HFF-Myc (cell line): ENCODE results near the gene NSD1.

Experiments
- DNase-seq: peaks from one replicate; pipeline ENCODE4 v3.0.0-alpha.2; 2011; ENCODE audit warnings: low read depth; ENCODE audit errors: extremely low read depth
- H3K4me3 ChIP-seq: replicated peaks from 2 replicates; pipeline ENCODE4 v1.5.1; 2011; ENCODE audit warnings: low read depth, mild to moderate bottlenecking, control low read depth, low read length
- CTCF ChIP-seq: IDR thresholded peaks from 2 replicates; pipeline ENCODE4 v1.5.1; 2012; ENCODE audit warnings: mild to moderate bottlenecking, low read depth, low read length, control low read depth; ENCODE audit errors: missing control alignments

NSD1 gene

DNA sequence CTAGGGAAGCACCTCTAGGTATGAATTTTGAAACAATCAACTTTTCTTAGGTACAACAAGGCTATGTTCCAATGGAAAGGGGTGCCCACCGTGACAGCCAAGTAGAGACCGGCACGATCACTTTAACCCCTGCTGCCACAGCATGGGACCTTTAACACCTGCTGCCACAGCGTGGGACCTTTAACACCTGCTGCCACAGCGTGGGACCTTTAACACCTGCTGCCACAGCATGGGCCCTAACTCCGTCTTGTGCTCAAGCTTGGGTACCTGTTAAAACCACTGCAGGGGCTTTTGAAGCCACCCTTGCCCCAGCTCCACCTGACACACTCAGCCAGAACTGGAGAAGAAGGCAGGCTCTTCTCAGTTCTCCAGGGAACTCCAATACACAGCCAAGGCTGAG lies 196.3 kb downstream of the NSD1 start:
- H3K4me3 ChIP-seq: no peak overlapping the region
- DNase-seq: no peak
- TF ChIP-seq CTCF: no peak

DNA sequence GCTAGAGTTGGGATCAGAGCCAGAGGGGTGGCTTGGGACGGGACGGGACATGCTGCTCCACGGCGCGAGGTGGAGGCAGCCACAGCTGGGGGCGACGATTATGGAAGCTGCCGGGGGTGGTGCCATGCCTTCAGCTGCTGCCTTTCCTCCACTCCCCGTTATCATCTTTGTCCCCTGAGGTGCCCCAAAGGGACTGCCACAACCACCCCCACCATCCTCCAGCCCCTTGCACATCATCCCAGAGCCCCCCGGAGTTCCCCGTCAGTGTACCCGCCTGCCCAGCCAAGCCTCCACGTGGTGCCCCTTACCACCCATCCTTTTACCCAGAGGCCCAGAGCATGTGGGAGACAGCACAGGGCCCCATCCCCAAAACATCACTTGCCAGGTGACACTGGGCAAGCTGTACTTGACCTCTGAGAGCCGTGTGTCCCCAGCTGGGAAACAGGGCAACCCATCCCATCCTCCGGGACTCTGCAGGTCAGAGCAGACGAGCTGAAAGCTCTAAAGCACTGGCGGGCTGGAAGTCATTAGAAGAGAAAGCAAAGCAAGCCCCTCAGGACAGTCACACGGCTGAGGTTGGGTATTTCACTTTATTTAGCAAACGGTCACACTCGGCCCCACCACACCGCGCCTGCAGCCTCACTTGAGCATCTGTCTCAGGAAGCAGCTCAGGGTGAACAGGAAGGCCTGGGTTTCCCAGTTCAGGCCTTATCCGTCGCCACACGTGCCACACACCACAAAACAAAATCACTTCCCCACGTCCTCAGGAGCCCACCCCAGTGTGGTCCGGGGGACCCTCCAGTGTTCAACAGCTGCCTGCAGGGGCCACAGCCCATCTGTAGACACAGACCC lies 197.6 kb downstream of the NSD1 start:
- H3K4me3 ChIP-seq: no peak overlapping the region
- DNase-seq: no peak
- TF ChIP-seq CTCF: no peak

DNA sequence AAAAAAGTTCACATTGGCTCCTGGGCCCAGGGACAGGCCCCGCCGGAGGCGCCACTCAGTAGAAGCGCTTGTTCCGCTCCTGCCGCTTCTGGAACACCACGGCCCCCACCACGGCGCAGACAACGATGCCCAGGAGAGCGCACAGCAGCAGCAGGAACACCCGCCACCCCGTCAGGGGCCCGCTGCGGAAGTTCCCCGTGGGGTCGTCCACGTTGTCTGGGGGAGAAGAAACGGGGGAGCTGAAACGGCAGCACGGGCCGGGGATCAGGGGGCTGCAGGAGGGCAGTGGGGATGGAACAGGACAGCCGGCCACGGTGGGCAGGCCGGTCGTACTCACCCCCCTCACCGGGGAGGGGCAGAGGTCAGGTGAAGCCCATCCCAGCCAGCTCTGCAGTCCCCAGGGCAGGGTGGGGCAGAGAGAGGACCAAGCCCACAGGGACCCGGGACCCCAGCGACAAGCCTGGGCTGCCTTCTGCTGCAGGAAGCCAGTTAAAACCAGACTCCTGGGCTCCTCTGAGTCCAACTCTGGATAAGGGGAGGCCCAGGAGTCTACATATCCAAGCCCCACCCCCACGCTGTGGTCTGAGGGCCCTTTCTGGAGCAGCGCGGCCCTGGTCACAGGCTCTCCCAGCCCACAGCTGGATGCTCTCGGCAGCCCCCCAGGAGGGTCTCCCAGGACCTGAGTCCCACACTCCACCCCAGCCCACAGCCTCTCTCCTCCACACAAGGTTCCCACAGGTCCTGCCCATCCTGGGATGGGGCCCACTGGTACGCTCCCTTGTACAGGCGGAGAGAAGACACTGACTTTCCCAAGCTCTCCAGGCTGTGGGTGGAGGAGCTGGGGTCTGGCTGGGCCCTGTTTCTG lies 198.7 kb downstream of the NSD1 start:
- no peak overlapping the region for H3K4me3 ChIP-seq
- no peak for DNase-seq
- TF ChIP-seq CTCF: no peak

DNA sequence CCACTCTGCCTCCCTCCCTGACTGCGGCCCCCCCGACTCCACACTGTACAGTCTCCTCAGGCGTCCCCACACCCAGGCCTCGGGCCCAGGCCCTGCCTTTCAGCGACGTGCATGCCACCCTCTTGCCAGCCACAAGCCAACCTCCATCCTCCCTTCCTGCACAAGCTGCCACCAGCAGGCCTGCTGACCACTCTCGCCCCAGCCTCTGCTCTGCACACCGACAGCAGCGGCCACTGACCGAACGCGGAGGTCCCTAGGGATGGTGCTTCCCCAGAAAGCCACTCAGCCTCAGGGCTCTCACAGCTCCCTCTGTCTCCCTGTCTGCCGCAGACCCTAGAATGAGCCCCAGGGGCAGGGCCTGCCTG lies 199.3 kb downstream of the NSD1 start:
- H3K4me3 ChIP-seq: no peak overlapping the region
- no peak for TF ChIP-seq CTCF
- no peak for DNase-seq

- no peak for DNase-seq
- no peak overlapping the region for H3K4me3 ChIP-seq
- TF ChIP-seq CTCF: no peak
Measured at GRCh38 chr5:177333420-177334154, 200.0 kb downstream of the NSD1 start.

GRCh38 chr5:177334155-177334551 lies 200.6 kb downstream of the NSD1 start:
- no peak for TF ChIP-seq CTCF
- DNase-seq: no peak
- no peak overlapping the region for H3K4me3 ChIP-seq
